Measurements from ENCODE around the gene MAP4K4.
A peak's percentile ranks its signal among the peaks of the same experiment; 100 is the strongest.

The MAP4K4 gene

DNA sequence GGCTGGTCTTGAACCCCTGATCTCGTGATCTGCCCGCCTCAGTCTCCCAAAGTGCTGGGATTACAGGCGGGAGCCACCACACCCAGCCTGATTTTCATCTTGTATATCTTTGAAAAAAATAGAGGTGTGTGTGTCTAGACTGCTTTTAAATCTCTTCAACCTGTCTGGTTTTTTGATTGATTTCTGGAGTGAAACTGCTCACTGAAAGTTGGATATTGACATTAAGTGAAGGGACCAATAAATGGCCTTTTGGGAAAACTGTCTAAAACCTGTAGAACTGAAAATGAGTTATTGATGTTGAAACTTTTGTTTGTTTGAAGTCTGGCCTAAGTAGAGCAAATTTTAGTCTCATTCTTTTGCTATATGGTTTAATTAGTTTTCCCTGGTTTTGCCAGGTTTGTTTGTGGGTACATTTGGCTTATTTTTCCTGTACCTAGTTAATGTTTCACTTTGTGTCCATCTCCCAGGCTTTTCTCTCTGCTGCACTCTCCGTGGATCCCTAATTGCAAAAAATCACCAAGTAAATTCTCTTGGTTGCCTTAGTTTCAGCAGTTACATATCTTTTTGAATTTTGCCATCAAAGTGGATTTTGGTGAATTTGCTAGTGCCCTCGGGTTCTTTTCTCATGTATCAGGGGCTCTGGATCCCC is 144.3 kb downstream of the MAP4K4 start:
- no peak for DNase-seq (ENCODE audit: low spot score)

DNA sequence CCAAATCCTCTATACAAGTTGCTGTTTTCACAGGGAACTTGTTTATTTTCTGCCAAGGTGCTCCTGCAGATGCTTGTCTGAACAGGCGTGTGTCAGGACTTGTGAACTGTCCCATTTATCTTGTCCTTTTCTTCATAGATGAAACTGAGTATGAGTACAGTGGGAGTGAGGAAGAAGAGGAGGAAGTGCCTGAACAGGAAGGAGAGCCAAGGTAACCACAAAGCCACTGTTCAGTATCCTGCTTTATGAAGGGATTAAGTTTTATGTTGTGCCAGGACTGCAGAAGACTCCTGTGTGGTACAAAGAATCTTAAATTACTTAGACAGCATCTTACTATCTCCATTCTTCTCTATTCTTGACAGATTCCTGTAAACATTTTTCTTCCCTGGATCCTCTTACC is 145.0 kb downstream of the MAP4K4 start:
- DNase-seq (ENCODE audit: low spot score): no peak

DNA sequence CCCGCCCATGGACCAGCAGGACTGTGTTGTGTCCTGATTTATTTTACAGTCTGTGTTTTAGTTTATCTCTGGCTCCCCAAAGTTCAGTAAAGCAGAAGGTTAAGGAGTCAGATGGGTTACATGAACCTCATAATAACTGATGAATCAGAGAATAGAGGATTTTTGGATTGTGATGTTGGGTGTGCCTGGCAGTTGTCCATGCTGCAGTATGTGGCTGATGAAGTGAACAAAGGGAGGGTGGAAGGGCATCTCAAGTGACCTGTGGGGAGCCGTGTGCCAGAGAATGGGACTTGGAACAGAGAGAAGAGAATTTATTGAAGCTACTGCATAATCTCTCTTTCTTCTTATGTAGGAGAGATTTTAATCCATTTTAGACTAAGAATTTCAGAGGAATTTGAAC is 145.5 kb downstream of the MAP4K4 start:
- no peak for DNase-seq (ENCODE audit: low spot score)

DNA sequence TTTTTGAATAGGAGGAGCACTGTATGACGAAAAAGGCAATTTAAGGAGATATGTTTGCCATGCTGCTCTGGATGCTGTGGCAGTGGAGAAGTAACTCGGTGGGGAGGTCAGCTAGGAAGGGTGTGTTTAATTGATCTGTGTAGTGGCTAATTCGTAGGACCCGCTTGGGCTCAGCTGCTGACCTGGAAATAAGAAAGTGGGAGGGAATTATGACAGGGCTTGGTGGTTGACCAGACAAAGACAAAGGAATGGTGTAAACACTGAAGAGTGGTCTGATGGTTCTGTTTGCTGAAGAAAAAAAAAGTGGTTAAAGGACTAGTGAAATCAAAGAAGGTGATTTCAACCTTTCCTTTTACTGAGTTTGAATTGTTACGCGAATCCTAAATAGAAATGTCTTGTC is 146.0 kb downstream of the MAP4K4 start:
- no peak for DNase-seq (ENCODE audit: low spot score)

DNA sequence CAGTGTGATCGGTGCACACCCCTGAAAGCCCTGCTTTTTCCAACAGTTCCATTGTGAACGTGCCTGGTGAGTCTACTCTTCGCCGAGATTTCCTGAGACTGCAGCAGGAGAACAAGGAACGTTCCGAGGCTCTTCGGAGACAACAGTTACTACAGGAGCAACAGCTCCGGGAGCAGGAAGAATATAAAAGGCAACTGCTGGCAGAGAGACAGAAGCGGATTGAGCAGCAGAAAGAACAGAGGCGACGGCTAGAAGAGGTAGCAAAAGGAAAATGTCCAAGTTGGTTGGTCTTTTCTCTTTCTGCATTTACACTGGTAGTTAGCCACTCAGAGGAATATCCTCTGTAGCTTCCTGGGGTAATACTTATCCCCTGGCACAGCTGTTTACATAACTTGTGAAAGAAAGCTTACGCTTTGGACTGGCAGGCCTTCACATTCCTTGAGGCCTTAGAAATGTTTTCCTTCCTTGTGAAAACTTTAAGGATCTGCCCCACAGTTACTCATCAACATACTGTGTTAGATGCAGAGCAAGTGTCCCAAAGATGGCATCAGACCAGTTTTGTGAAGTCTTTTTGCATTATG is 146.6 kb downstream of the MAP4K4 start:
- DNase-seq (ENCODE audit: low spot score): no peak

DNA sequence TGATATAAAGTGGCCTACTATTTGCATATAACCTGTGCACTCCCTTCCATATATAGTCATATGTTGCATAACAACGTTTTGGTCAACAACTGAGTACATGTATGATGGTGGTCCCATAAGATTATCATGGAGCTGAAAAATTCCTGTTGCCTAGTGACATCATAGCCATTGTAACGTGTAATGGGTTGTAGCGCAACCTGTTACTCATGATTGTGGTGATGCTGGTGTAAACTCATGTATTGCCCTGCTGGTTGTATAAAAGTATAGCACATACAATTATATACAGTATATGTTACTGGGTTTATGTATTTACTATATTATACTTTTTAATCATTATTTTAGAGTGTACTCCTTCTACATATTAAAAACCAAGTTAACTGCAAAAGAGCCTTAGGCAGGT is 149.5 kb downstream of the MAP4K4 start:
- no peak for DNase-seq (ENCODE audit: low spot score)

DNA sequence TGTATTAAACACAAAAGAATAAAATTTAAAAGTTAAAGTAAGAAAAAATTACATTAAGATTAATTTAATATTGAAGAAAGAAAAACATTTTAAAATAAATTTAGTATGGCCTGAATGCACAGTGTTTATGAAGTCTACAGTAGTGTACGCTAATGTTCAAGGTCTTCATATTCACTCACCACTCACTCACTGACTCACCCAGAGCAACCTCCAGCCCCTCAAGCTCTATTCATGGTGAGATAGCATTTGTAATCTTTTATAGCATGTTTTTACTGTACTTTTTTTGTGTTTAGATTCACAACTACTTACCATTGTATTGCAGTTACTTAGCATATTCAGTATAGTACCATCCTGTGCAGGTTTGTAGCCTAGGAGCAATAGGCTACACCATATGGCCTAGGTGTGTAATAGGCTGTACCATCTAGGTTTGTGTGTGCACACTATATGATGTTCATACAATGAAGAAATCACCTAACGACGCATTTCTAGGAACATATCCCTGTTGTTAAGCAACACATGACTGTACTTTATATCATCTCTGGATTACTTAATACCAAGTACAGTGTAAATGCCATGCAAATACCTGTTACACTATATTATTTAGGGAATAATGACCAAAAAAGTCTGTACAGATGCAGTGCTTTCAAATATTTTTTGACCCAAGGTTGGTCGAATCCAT is 150.3 kb downstream of the MAP4K4 start:
- DNase-seq (ENCODE audit: low spot score): no peak

DNA sequence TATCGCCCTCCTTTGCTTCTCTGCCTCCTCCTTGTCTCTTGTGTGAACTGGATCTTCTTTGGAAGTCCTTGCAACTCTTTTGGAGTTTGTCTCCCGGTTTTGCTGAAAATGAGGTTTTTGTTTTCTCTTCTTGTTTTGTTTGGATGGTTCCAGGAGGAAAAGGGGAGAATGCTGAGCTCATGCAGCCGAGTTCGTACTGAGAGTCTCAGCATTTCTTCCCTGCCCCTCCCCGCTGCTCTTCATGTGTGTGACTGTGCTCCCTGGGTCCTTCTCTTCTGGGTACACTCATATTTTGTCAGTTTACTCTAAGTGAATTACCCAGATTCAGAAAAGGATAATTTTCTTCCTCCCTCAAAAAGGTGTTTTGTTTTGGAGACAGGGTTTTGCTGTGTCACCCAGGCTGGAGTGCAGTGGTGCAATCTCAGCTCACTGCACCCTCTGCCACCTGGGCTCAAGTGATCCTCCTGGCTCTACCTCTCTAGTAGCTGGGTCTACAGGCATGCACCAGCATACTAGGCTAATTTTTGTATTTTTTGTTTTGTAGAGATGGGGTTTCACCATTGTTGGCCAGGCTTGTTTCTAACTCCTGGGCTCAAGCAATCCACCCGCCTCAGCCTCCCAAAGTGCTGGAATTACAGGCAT is 151.4 kb downstream of the MAP4K4 start:
- DNase-seq (ENCODE audit: low spot score): no peak

DNA sequence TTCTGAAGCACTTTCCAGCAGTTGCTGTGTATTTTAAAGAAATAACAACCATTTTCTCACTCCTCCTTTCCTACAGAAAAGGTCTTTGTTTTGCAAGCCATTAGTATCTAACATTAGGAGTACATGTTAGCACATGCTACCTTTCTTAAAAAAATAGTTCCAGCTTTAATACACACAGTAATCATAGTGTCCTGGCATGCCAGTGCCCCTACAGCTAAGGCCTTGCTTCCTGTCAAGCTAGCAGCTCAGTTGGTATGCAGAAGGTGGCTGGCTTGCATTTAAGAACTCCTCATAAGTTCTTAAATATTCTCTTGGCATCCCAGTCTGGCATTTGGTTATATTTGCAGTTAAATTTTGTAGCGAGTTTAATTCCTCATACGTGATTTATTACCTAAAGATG is 152.9 kb downstream of the MAP4K4 start:
- no peak for DNase-seq (ENCODE audit: low spot score)

DNA sequence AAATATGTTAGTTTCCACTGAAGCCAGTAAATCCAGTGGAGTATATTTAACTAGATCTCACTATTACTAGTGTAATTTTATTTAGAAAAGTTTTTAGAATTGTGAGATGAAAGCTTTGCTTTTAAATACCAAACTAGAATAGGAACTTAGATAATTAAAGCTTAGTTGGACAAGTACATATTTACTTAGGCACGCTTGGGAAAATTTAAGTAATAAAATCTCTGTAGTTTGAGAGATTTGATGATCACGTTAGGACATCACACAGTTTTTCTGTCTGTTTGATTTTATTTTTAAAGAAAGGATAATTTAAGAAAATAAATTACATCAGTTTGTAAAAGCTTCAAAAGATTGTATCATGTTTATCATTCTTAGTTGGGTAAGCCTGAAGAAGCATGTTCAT is 153.5 kb downstream of the MAP4K4 start:
- DNase-seq (ENCODE audit: low spot score): no peak

DNA sequence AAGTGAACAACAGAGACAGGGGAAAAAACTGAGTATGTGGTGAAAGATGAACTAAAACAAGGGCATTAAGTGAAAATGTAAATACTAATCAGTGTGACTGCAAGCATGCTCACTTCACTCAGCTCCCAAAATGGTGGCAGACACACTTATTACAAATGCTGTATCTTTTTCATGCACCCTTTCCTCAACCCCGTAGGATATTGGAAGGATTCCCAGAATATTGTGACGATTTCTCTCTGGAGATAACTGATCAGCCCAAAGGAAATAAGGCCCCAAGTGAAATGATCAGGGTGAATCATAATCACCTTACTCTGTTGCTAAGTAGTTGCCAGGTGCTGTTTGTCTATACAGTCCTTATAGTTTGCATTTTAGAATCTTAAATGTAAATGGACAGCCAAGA is 155.3 kb downstream of the MAP4K4 start:
- DNase-seq (ENCODE audit: low spot score): no peak

DNA sequence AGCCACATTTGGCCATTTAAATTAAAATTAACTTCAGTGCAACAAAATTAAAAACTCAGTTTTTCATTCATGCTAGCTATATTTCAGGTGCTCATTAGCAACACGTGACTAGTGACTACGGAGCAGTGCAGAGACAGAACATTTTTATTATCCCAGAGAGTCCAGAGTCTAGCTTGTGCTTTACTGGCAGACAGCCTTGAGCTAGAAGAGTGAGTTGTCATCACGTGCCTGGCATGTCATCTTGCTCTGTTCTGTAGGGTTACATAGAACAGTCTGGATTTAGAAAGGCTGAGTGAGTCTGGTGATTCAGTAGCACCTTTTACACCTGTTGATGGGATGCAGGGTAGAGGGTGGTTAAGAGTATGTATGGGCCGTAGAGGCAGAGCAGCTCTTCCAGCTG is 157.4 kb downstream of the MAP4K4 start:
- DNase-seq (ENCODE audit: low spot score): no peak

DNA sequence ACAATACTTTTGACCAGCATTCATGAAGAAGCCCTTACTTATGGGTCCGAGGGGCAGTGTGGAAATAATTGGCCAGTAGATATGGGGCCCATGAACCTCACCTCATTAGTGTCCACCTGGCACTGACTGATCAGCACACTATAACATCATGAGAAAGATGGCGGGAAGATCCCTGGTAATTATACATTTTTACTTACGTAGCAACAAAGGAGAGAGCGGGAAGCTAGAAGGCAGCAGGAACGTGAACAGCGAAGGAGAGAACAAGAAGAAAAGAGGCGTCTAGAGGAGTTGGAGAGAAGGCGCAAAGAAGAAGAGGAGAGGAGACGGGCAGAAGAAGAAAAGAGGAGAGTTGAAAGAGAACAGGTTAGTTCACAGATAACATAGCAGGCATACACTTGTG is 158.3 kb downstream of the MAP4K4 start:
- no peak for DNase-seq (ENCODE audit: low spot score)

DNA sequence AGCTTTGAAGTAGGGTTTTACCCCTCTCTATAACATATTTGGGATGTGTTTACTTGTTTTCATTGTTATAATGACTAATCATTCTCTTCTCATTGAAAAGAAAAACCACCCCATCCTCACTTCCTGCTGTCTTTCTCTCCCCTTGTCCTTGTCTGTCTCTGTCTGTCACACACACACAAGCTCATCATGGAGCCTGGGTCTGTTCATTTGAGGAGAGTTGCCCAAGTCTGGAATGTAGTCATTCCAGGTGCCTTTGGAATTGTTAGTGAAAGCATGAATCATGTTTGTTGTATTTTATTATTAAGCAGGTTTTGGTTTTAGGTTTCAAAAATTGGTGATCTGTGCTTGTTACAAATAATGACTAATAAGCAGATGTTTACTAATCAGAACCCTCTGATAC is 160.7 kb downstream of the MAP4K4 start:
- DNase-seq (ENCODE audit: low spot score): no peak

DNA sequence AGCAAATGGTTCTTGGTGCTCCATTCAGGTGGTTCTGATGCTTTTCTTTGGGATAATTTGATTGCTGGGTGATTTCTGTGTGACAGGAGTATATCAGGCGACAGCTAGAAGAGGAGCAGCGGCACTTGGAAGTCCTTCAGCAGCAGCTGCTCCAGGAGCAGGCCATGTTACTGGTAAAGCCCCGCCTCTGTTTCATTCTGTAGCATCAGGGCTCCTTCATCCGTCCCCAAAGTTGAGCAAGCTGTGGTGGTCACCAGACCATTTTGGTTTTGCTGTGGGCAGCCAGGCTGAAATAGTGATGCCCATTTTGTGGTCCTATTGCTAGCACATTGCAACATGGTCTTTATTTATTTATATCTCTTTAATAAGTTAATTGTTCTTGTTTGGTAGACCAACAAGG is 161.4 kb downstream of the MAP4K4 start:
- no peak for DNase-seq (ENCODE audit: low spot score)

DNA sequence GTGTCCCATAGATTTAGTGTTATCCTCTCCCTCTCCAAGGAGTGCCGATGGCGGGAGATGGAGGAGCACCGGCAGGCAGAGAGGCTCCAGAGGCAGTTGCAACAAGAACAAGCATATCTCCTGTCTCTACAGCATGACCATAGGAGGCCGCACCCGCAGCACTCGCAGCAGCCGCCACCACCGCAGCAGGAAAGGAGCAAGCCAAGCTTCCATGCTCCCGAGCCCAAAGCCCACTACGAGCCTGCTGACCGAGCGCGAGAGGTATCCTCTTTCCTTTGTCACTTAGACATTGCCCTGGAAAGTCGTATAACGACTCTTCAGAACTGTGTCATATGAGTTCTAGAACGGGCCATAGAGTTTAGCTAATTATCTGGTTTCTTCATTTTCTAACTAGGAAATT is 162.1 kb downstream of the MAP4K4 start:
- DNase-seq (ENCODE audit: low spot score): no peak

DNA sequence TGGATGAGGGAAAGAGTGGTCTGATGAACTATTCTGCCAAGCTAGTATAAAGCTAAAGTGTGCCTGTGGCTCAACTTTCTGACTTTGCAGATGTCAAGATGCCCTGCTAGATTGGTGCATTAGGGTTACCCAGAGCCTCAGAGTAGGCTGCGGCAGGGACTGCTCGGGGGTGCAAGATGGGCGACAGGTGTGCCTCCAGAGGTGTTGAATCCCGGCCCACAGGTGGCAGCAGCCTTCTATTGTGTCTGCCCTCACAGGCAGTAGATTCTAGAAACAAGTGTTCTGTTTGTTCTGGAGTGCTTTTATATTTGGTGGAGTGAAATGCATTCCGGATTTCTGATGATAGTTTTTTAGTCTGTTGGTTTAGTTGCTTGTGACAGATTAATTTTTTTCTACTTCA is 162.7 kb downstream of the MAP4K4 start:
- DNase-seq (ENCODE audit: low spot score): no peak

DNA sequence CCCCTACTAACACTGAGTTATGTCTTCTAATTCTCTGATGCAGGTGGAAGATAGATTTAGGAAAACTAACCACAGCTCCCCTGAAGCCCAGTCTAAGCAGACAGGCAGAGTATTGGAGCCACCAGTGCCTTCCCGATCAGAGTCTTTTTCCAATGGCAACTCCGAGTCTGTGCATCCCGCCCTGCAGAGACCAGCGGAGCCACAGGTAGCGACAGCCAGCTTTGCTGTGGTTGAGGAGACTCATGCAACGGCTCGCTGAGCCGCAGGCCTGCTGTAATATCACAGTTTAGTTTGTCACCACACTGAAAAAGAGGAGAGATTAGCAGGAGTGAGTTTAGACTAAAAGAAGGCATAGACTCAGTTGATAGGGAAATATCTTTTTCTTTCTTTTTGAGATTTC is 163.3 kb downstream of the MAP4K4 start:
- DNase-seq (ENCODE audit: low spot score): no peak

DNA sequence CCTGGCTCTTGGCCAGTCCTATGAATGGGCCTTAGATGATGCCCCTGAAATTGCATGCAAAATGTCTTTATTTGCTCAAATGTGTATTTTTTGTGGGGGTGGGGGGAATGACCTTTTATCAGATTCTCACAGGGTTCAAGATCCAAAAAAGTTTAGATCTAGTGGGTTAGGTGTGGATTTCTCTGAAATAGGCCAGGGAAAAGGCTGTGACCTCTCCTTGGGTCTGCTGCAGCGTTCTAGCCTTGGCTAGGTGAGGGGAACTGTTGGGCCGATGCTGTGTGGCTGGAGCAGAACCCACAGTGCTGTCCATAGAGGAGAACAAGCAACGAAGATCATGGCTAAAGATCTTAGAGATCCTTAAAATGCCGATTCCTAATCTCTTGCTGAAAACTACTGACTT is 163.9 kb downstream of the MAP4K4 start:
- no peak for DNase-seq (ENCODE audit: low spot score)

DNA sequence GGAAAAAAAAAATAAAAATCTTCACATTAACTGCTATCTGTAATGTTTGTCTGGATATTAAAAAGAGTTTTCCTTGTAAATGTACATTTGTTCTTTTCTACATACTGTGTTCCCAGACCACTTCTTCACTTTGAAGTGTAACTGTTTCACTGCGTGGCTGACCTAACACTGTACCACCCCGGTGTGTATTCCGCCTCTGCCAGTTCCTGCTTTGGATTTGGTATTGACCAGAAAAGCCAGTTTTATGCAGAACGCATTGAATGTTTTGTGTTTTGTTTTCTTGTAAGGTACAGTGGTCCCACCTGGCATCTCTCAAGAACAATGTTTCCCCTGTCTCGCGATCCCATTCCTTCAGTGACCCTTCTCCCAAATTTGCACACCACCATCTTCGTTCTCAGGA is 166.0 kb downstream of the MAP4K4 start:
- no peak for DNase-seq (ENCODE audit: low spot score)

DNA sequence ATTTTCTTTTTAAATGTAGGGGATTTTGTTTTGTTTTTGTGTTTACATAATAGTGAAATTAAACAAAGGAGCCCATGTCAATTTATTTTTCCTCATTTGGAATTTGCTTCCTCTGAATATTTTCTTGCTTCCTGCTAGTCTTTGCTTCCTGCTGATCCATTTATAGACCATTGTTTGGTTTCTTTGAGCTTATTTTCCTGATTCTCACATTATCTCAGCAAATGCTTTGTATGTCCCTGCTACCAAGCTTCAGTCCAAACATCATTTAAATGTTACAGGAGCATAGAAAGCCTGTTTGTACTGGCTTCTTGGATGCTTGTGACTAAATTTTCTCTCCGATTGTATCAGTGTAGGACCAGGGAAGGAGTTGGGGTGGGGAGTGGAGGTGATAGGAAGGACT is 166.9 kb downstream of the MAP4K4 start:
- peak; percentile 30 for DNase-seq (ENCODE audit: low spot score)

DNA sequence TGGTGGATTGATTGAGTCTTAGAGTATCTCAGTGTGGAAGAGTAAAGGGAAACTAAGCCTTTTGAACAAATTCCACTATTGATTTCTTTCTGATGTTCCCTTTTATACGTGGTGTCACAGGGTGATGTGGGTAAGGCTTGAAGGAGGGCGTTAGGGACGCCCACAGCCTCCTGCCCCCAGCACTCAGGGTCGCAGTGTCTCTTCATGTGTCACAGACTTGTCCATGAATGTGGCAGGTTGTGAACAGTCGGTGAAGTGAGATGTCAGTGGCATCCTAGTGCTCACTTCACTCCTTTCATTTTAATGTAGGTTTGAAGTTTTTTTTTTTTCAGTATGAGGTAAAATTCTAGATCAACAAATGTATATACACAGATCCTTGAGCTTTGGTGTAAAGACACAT is 171.0 kb downstream of the MAP4K4 start:
- no peak for DNase-seq (ENCODE audit: low spot score)

DNA sequence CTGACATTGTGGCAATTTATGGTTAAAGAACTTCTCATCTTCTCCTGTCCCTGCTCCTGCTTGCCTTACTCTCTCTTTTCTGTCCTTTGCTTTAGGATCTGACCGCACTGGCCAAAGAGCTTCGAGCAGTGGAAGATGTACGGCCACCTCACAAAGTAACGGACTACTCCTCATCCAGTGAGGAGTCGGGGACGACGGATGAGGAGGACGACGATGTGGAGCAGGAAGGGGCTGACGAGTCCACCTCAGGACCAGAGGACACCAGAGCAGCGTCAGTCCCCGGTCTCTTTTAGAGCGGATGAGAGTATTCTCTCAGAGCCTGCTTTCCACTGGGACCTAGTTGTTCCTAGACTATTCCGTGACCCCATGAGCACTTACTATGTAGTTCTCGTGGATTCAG is 172.0 kb downstream of the MAP4K4 start:
- DNase-seq (ENCODE audit: low spot score): no peak

Data from kidney capillary endothelial cell (primary cell).